Esophagus squamous epithelium (tissue), 5 donors: Measurements from ENCODE around the gene PPP1R8. TPM values are rescaled to one million over a fixed set of nuclear protein-coding genes. Genes with fewer than 3 reads are reported as not detected.
A peak's percentile ranks its signal among the peaks of the same experiment; 100 is the strongest.
"Not testable (repeated sequence)": the region's sequence is repeated elsewhere in the genome, so short reads cannot be mapped to it uniquely, and the experiment has no call there.

Experiments
- DNase-seq: peaks from one replicate; lab custom pipeline; 2025; lab: John Stamatoyannopoulos, UW
- H3K27ac ChIP-seq, 4 donors: fragments of 200-600 bp; sonication (generic); one replicate each; pipeline ENCODE4 v1.5.1; 2016 to 2019; ENCODE audit warnings: mild to moderate bottlenecking in 1 of 4
- H3K27me3 ChIP-seq, 4 donors: fragments of 200-600 bp; sonication (generic); 1 replicate in 3 of 4; 2 replicates in 1 of 4; pipeline versions ENCODE4 v1.5.1 to v1.6.0; 2017 to 2021; ENCODE audit warnings: antibody characterized with exemption in 1 of 4
- H3K36me3 ChIP-seq, 3 donors: fragments of 200-600 bp; sonication (generic); one replicate each; pipeline ENCODE4 v1.5.1; 2016 to 2019
- H3K4me1 ChIP-seq, 3 donors: fragments of 200-600 bp; sonication (generic); one replicate each; pipeline ENCODE4 v1.5.1; 2017 to 2019
- H3K4me3 ChIP-seq, 4 donors: fragments of 200-600 bp; sonication (generic); 1 replicate in 3 of 4; 2 replicates in 1 of 4; pipeline ENCODE4 v1.5.1; 2016 to 2019; ENCODE audit warnings: mild to moderate bottlenecking in 2 of 4, moderate library complexity in 1 of 4
- H3K9me3 ChIP-seq, 3 donors: fragments of 200-600 bp; sonication (generic); one replicate each; pipeline ENCODE4 v1.5.1; 2016 to 2019
- CTCF ChIP-seq, 6 experiments: fragments of 450-650 bp in 4 of 6; fragments of 200-600 bp in 2 of 6; sonication (generic) in 2 of 6; IDR thresholded peaks; one replicate each; pipeline ENCODE4 v1.5.1; 2016 to 2019; ENCODE audit warnings: antibody characterized with exemption in 6 of 6, mild to moderate bottlenecking in 4 of 6, moderate library complexity in 4 of 6
- POLR2A ChIP-seq, 4 donors: fragments of 450-650 bp; IDR thresholded peaks; one replicate each; pipeline ENCODE4 v1.6.1; 2017; ENCODE audit warnings: antibody characterized with exemption in 4 of 4, mild to moderate bottlenecking in 4 of 4, moderate library complexity in 3 of 4
- WGBS, 2 donors: methylation state at CpG; one replicate each; pipeline ENCODE4 v1.1.5; 2018; 5-methylcytosine and 5-hydroxymethylcytosine counted together
- intact Hi-C: fragments of 100-400 bp; cut with DNase I; formaldehyde crosslinking; loops from one replicate; pipeline ENCODE4 v1.15.0; 2022
- total RNA-seq, 4 donors: library from RNA; depleted of rRNA; stranded (reverse); fragments of >200 nt; gene quantifications; one replicate each; pipeline ENCODE4 v1.1.0, GENCODE V29; 2016
- donor health status: DM: yes; HTN: yes; CAD: no.

Gene PPP1R8
- total RNA-seq, 4 donors from 2014 or later: 21.3 to 41.2 (median 33.4) TPM

GRCh38 chr1:27821761-27822315, 8.7 kb upstream of the PPP1R8 start:
- intact Hi-C loops: no loop called here
- WGBS, 2 donors: 89 to 92% methylated on average over 8 of the region's 8 CpGs
- H3K4me1 ChIP-seq: peaks cover 0 to under 1% (median 0%) of the 10 kb centered on the region in 3 donors
- TF ChIP-seq POLR2A (IDR thresholded peaks at IDR 0.05): no peak
- TF ChIP-seq CTCF (IDR thresholded peaks at IDR 0.05): no peak
- H3K9me3 ChIP-seq: no peaks in the 10 kb centered on the region
- no peak overlapping the region for H3K27ac ChIP-seq
- no peak for DNase-seq
- no peak overlapping the region for H3K4me3 ChIP-seq
- no peaks in the 10 kb centered on the region for H3K27me3 ChIP-seq
- H3K36me3 ChIP-seq: peaks cover 5 to 86% (median 33%) of the 10 kb centered on the region in 3 donors

- TF ChIP-seq CTCF (IDR thresholded peaks at IDR 0.05): no peak
- TF ChIP-seq POLR2A (IDR thresholded peaks at IDR 0.05): no peak
- no peak overlapping the region for H3K27ac ChIP-seq
- no peaks in the 10 kb centered on the region for H3K4me1 ChIP-seq
- DNase-seq: no peak
- H3K36me3 ChIP-seq: peaks cover 2 to 66% (median 19%) of the 10 kb centered on the region in 3 donors
- 93 to 97% methylated on average over 4 of the region's 4 CpGs for WGBS, 2 donors
- H3K9me3 ChIP-seq: no peaks in the 10 kb centered on the region
- intact Hi-C loops: no loop called here
- H3K4me3 ChIP-seq: no peak overlapping the region
- H3K27me3 ChIP-seq: no peaks in the 10 kb centered on the region
Measured at GRCh38 chr1:27823784-27824183, 6.8 kb upstream of the PPP1R8 start.

- no peak overlapping the region for H3K27ac ChIP-seq
- intact Hi-C loops: no loop called here
- H3K36me3 ChIP-seq: peaks cover 0 to 60% (median 14%) of the 10 kb centered on the region in 3 donors
- no peaks in the 10 kb centered on the region for H3K4me1 ChIP-seq
- no peaks in the 10 kb centered on the region for H3K27me3 ChIP-seq
- DNase-seq: no peak
- WGBS, 2 donors: 94 to 98% methylated on average over 4 of the region's 4 CpGs
- H3K9me3 ChIP-seq: no peaks in the 10 kb centered on the region
- H3K4me3 ChIP-seq: no peak overlapping the region
- TF ChIP-seq CTCF (IDR thresholded peaks at IDR 0.05): no peak
- no peak for TF ChIP-seq POLR2A (IDR thresholded peaks at IDR 0.05)
Measured at GRCh38 chr1:27824411-27824810, 6.2 kb upstream of the PPP1R8 start.

- WGBS, 2 donors: 79 to 90% methylated on average over 2 to 3 of the region's 4 CpGs
Measured at GRCh38 chr1:27829339-27829960, 1.1 kb upstream of the PPP1R8 start.

GRCh38 chr1:27831568-27832410, 1.2 kb downstream of the PPP1R8 start:
- Histone ChIP-seq H3K4me3 (peak overlapping the region; percentile 73 to 92 (median 88)), H3K4me1 (peaks cover 12 to 32% (median 13%) of the 10 kb centered on the region in 3 donors), H3K36me3 (peaks cover 0 to 40% (median 0%) of the 10 kb centered on the region in 3 donors), H3K27ac (peak overlapping the region in 3 of 4 donors; percentile 93 to 94 (median 93)), H3K9me3 (no peaks in the 10 kb centered on the region), H3K27me3 (no peaks in the 10 kb centered on the region)
- intact Hi-C loops: no loop called here
- 43% methylated on average over 10 of the region's 10 CpGs for WGBS, 2 donors
- DNase-seq: no peak
- TF ChIP-seq POLR2A (IDR thresholded peaks at IDR 0.05): no peak
- no peak for TF ChIP-seq CTCF (IDR thresholded peaks at IDR 0.05)

More at GRCh38 chr1:27829339-27829960, 1.1 kb upstream of the PPP1R8 start:
- peak overlapping the region in 1 of 4 donors; percentile 92 for H3K4me3 ChIP-seq
- H3K9me3 ChIP-seq, DNase-seq, H3K27me3 ChIP-seq, intact Hi-C loops: not testable (repeated sequence)
- peaks cover 12 to 28% (median 13%) of the 10 kb centered on the region in 3 donors for H3K4me1 ChIP-seq
- H3K36me3 ChIP-seq: peaks cover 0 to 28% (median 0%) of the 10 kb centered on the region in 3 donors
- peak overlapping the region in 2 of 4 donors; percentile 93 to 94 for H3K27ac ChIP-seq
